Stomach (tissue), 9 donors: Measurements from ENCODE around the gene NEU4. TPM values are rescaled to one million over a fixed set of nuclear protein-coding genes. Genes with fewer than 3 reads are reported as not detected.

ENCODE experiments used
- DNase-seq, 2 donors: peaks; one replicate each; pipeline versions ENCODE4 v3.0.0 to v3.0.0-alpha.2; 2013 to 2019
- H3K27ac ChIP-seq, 5 donors: fragments of 200-600 bp in 4 of 5; sonication (generic) in 4 of 5; one replicate each; pipeline ENCODE4 v1.5.1; 2013 to 2019; ENCODE audit warnings: mild to moderate bottlenecking in 1 of 5, moderate library complexity in 1 of 5
- H3K27me3 ChIP-seq, 3 donors: fragments of 200-600 bp; sonication (generic); one replicate each; pipeline ENCODE4 v1.5.1; 2017 to 2019; ENCODE audit warnings: mixed run types in 1 of 3
- H3K36me3 ChIP-seq, 4 donors: fragments of 200-600 bp; sonication (generic); 1 replicate in 3 of 4; 2 replicates in 1 of 4; pipeline ENCODE4 v1.5.1; 2016 to 2019
- H3K4me1 ChIP-seq, 4 donors: fragments of 200-600 bp; sonication (generic); one replicate each; pipeline ENCODE4 v1.5.1; 2016 to 2019
- H3K4me3 ChIP-seq, 4 donors: fragments of 200-600 bp; sonication (generic) in 3 of 4; one replicate each; pipeline ENCODE4 v1.5.1; 2016 to 2019; ENCODE audit warnings: mild to moderate bottlenecking in 1 of 4
- H3K9me3 ChIP-seq, 4 donors: fragments of 200-600 bp; sonication (generic); one replicate each; pipeline ENCODE4 v1.5.1; 2016 to 2019
- EP300 ChIP-seq: sonication (generic); formaldehyde crosslinking; IDR thresholded peaks from one replicate; pipeline ENCODE4 v1.6.1; 2017; ENCODE audit warnings: antibody characterized with exemption
- POLR2A ChIP-seq, 4 donors: fragments of 450-650 bp; IDR thresholded peaks; one replicate each; pipeline ENCODE4 v1.6.1; 2016; ENCODE audit warnings: antibody characterized with exemption in 4 of 4, control low read depth in 2 of 4, mild to moderate bottlenecking in 1 of 4, moderate library complexity in 1 of 4
- POLR2AphosphoS5 ChIP-seq, 3 donors: sonication (generic); formaldehyde crosslinking; IDR thresholded peaks; one replicate each; pipeline ENCODE4 v1.6.1; 2016; ENCODE audit warnings: antibody characterized with exemption in 3 of 3
- WGBS, 5 donors: extraction: QIAGEN DNeasy Blood & Tissue Kit in 3 of 5; methylation state at CpG; one replicate each; pipeline versions ENCODE4 v1.1.5 to v1.1.7; 2013 to 2018; 5-methylcytosine and 5-hydroxymethylcytosine counted together
- intact Hi-C: fragments of 100-400 bp; cut with DNase I; formaldehyde crosslinking; loops from one replicate; pipeline ENCODE4 v1.15.1; 2023; ENCODE audit warnings: low total_unique reads
- polyA plus RNA-seq, 3 donors: library from polyadenylated mRNA; stranded (reverse); fragments of 200-250 nt; gene quantifications; one replicate each; pipeline ENCODE4 v1.2.3, GENCODE V29; 2013
- total RNA-seq, 5 donors: library from RNA; depleted of rRNA; stranded (reverse); fragments of >200 nt; gene quantifications; one replicate each; pipeline versions ENCODE4 v1.1.0 to v1.2.3, GENCODE V29; 2014 to 2016
- TF ChIP-seq, protein P1 (sequence below), 7 experiments: fragments of 450-650 bp in 4 of 7; fragments of 200-600 bp in 3 of 7; sonication (generic) in 3 of 7; IDR thresholded peaks; one replicate each; pipeline ENCODE4 v1.5.1; 2016 to 2019; ENCODE audit warnings: antibody characterized with exemption in 7 of 7, control low read depth in 2 of 7, mild to moderate bottlenecking in 1 of 7
- donor health status: healthy with polysubstance abuse.
- donor health status: Bipolar disorder and iron deficiency.
- donor health status: healthy.

The NEU4 gene
- total and polyA plus RNA-seq, 8 donors = 0.08 to 415 TPM; not detected in 6

- no peak overlapping the region for H3K4me3 ChIP-seq
- H3K27me3 ChIP-seq = no peaks in the 10 kb centered on the region
- H3K36me3 ChIP-seq = peaks cover 0 to 59% (median 43%) of the 10 kb centered on the region in 4 donors
- TF ChIP-seq, protein P1, sequence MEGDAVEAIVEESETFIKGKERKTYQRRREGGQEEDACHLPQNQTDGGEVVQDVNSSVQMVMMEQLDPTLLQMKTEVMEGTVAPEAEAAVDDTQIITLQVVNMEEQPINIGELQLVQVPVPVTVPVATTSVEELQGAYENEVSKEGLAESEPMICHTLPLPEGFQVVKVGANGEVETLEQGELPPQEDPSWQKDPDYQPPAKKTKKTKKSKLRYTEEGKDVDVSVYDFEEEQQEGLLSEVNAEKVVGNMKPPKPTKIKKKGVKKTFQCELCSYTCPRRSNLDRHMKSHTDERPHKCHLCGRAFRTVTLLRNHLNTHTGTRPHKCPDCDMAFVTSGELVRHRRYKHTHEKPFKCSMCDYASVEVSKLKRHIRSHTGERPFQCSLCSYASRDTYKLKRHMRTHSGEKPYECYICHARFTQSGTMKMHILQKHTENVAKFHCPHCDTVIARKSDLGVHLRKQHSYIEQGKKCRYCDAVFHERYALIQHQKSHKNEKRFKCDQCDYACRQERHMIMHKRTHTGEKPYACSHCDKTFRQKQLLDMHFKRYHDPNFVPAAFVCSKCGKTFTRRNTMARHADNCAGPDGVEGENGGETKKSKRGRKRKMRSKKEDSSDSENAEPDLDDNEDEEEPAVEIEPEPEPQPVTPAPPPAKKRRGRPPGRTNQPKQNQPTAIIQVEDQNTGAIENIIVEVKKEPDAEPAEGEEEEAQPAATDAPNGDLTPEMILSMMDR (IDR thresholded peaks at IDR 0.05) = no peak
- TF ChIP-seq POLR2A (IDR thresholded peaks at IDR 0.05) (no peak), POLR2AphosphoS5 (IDR thresholded peaks at IDR 0.05) (no peak), EP300 (no peak)
- intact Hi-C loops = no loop called here
- peak overlapping the region in 3 of 5 donors; percentile 7 to 26 (median 7) for H3K27ac ChIP-seq
- no peak for DNase-seq
- WGBS, 5 donors = 62 to 89% (median 67%) methylated on average over 13 of the region's 13 CpGs
- H3K9me3 ChIP-seq = peaks cover 0 to 4% (median 0%) of the 10 kb centered on the region in 4 donors
- peaks cover 0 to 8% (median 4%) of the 10 kb centered on the region in 4 donors for H3K4me1 ChIP-seq
Measured at GRCh38 chr2:241762933-241763369, 46.0 kb upstream of the NEU4 start.

GRCh38 chr2:241763551-241764274, 45.3 kb upstream of the NEU4 start:
- peak in 1 of 2 donors; percentile 0 for DNase-seq
- H3K27ac ChIP-seq = peak overlapping the region in 2 of 5 donors; percentile 7 to 13
- no peaks in the 10 kb centered on the region for H3K27me3 ChIP-seq
- 73 to 84% (median 77%) methylated on average over 20 of the region's 20 CpGs for WGBS, 5 donors
- no peak for TF ChIP-seq EP300
- no peak for TF ChIP-seq POLR2A (IDR thresholded peaks at IDR 0.05)
- H3K9me3 ChIP-seq = peaks cover 0 to 4% (median 0%) of the 10 kb centered on the region in 4 donors
- H3K4me3 ChIP-seq = no peak overlapping the region
- H3K36me3 ChIP-seq = peaks cover 0 to 58% (median 42%) of the 10 kb centered on the region in 4 donors
- intact Hi-C loops = no loop called here
- H3K4me1 ChIP-seq = peaks cover 0 to 8% (median 4%) of the 10 kb centered on the region in 4 donors

- peaks cover 0 to 8% (median 4%) of the 10 kb centered on the region in 4 donors for H3K4me1 ChIP-seq
- H3K27ac ChIP-seq = no peak overlapping the region
- peak in 1 of 2 donors; percentile 67 for DNase-seq
- intact Hi-C loops = no loop called here
- H3K4me3 ChIP-seq = no peak overlapping the region
- peaks cover 0 to 4% (median 0%) of the 10 kb centered on the region in 4 donors for H3K9me3 ChIP-seq
- H3K36me3 ChIP-seq = peaks cover 0 to 53% (median 34%) of the 10 kb centered on the region in 4 donors
- 86 to 90% (median 89%) methylated on average over 23 to 27 of the region's 27 CpGs for WGBS, 5 donors
- H3K27me3 ChIP-seq = no peaks in the 10 kb centered on the region
- TF ChIP-seq EP300 (no peak), POLR2AphosphoS5 (IDR thresholded peaks at IDR 0.05) (no peak)
Measured at GRCh38 chr2:241764275-241765241, 44.4 kb upstream of the NEU4 start.

DNA sequence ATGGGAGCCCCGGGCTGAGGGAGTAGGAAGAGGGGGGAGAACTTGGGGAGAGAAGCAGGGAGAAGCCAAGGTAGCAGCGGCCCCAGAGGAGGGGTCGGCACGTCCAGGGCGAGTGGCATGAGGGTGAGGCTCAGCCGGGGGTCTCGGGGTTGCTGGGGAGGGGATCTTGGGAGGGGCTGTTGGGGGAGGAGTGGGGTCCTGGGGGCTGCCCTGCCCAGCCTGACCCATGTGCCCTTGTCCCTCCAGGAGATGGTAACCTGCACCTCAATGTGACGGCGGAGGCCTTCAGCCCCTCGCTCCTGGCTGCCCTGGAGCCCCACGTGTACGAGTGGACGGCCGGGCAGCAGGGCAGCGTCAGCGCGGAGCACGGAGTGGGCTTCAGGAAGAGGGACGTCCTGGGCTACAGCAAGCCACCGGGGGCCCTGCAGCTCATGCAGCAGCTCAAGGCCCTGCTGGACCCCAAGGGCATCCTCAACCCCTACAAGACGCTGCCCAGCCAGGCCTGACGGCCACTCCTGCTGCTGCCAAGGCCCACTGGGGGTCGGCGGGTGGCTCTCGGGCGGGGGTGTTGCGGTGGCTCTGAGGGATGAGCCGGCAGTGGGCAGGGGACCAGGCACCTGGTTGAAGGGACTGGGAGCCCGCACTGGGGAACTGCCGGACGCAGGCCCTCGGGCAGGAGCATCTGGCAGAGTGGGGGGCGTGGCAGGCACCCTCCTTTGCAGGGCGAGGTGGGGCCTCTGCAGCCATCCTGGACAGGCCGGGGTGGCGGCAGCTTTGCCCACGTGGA, 41.3 kb upstream of the NEU4 start:
- H3K27ac ChIP-seq = no peak overlapping the region
- peaks cover 0 to 18% (median 12%) of the 10 kb centered on the region in 4 donors for H3K4me1 ChIP-seq
- intact Hi-C loops = no loop called here
- peaks cover 0 to 34% (median 25%) of the 10 kb centered on the region in 4 donors for H3K36me3 ChIP-seq
- TF ChIP-seq POLR2A (IDR thresholded peaks at IDR 0.05) (no peak), POLR2AphosphoS5 (IDR thresholded peaks at IDR 0.05) (no peak), EP300 (no peak)
- TF ChIP-seq, protein P1 (IDR thresholded peaks at IDR 0.05) = no peak
- peaks cover 0 to 21% (median 0%) of the 10 kb centered on the region in 3 donors for H3K27me3 ChIP-seq
- 83 to 95% (median 89%) methylated on average over 21 to 37 of the region's 37 CpGs for WGBS, 5 donors
- H3K9me3 ChIP-seq = no peaks in the 10 kb centered on the region
- H3K4me3 ChIP-seq = no peak overlapping the region
- DNase-seq = peak in 1 of 2 donors; percentile 3
